ENCODE results near the gene POLD1. TPM values are rescaled to one million over a fixed set of nuclear protein-coding genes. Genes with fewer than 3 reads are reported as not detected.
"Not testable (repeated sequence)": the region's sequence is repeated elsewhere in the genome, so short reads cannot be mapped to it uniquely, and the experiment has no call there.

POLD1 gene
- polyA plus RNA-seq, 2 donors = 27.4 to 48.3 TPM

DNA sequence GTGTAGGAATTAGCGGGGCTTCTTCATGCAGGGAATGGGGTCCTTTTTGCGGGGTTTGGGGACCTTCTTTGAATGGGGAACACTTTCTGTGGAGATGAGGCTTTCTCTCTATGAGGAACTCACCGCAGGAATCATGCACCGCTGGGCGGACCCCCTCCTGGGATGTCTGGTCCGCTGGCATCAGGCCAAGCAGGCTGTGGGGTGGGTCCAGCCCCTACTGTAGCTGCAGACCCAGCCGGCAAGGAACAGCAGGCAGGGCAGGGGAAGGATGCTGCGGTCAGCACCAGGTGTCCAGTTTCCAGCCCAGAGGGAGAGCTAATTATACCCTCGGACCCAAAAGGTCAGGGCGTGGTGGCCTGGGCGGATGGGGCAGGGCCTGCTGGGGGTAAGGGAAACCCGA, 50.4 kb downstream of the POLD1 start:
- no peaks in the 10 kb centered on the region for H3K36me3 ChIP-seq (ENCODE audit: control insufficient read depth in 2 of 2, insufficient read depth in 2 of 2, low read length in 1 of 2)
- H3K27me3 ChIP-seq (ENCODE audit: control insufficient read depth in 1 of 2, insufficient read depth in 2 of 2, low read length in 2 of 2) = no peaks in the 10 kb centered on the region
- WGBS, 2 donors = 30 to 46% methylated on average over 12 of the region's 12 CpGs
- no peaks in the 10 kb centered on the region for H3K4me1 ChIP-seq (ENCODE audit: control insufficient read depth in 2 of 2, insufficient read depth in 2 of 2, low read length in 1 of 2)
- peaks cover 0 to 2% of the 10 kb centered on the region in 2 donors for H3K9me3 ChIP-seq (ENCODE audit: control insufficient read depth in 2 of 2, insufficient read depth in 1 of 2, low read depth in 1 of 2, low read length in 1 of 2)
- H3K27ac ChIP-seq (ENCODE audit: low read depth in 2 of 2, low read length in 1 of 2) = no peak overlapping the region
- no peak overlapping the region for H3K4me3 ChIP-seq (ENCODE audit: low read depth in 1 of 2, low read length in 2 of 2)

- peaks cover 0 to 2% of the 10 kb centered on the region in 2 donors for H3K9me3 ChIP-seq (ENCODE audit: control insufficient read depth in 2 of 2, insufficient read depth in 1 of 2, low read depth in 1 of 2, low read length in 1 of 2)
- H3K4me3 ChIP-seq (ENCODE audit: low read depth in 1 of 2, low read length in 2 of 2) = no peak overlapping the region
- 77 to 83% methylated on average over 17 of the region's 17 CpGs for WGBS, 2 donors
- no peaks in the 10 kb centered on the region for H3K36me3 ChIP-seq (ENCODE audit: control insufficient read depth in 2 of 2, insufficient read depth in 2 of 2, low read length in 1 of 2)
- H3K27ac ChIP-seq (ENCODE audit: low read depth in 2 of 2, low read length in 1 of 2) = no peak overlapping the region
- no peaks in the 10 kb centered on the region for H3K4me1 ChIP-seq (ENCODE audit: control insufficient read depth in 2 of 2, insufficient read depth in 2 of 2, low read length in 1 of 2)
- no peaks in the 10 kb centered on the region for H3K27me3 ChIP-seq (ENCODE audit: control insufficient read depth in 1 of 2, insufficient read depth in 2 of 2, low read length in 2 of 2)
Measured at GRCh38 chr19:50435221-50435620, 51.1 kb downstream of the POLD1 start.

DNA sequence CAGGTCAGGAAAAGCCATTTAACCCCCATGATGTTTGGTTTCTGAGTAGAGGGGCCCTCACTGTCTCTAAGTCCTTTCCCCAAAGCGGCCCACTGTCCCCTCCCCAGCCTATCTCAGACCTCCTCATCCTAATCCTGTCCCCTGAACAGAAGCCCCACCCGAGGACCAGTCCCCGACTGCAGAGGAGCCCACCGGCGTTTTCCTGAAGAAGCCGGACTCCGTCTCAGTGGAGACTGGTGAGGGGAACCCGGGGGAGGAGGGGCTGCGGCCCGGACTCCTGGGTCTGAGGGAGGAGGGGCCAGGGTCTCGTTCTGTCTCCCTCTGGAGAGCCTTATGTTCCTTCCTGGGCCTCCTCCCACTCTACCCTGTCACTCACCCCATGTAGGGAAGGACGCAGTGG, 51.5 kb downstream of the POLD1 start:
- WGBS, 2 donors = 77 to 81% methylated on average over 12 of the region's 12 CpGs

DNA sequence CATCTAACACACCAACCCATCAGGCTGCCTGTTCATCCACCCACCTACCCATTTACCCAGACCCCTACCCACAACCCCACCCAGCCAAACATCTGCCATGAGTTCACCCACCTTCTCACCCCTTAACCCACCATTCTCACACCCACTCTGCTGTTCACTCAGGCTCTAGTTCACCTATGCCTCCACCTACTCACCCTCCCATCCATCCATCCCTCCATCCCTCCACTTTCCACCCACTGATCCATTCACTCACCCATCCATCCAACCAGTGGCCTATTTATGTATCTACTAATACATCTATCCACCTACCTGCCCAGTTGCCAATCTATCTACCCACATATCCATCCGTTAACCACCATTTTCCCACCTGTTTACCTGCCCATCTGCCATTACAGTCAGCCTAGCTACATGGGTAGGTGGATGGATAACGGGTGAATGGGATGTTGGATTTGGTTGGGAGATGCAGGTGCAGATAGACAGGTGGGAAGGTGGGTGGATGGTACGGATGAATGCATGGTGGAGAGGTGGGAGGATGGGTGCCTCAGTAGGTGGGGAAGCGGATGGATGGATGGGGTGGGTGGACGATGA, 53.8 kb downstream of the POLD1 start:
- Histone ChIP-seq H3K9me3 (ENCODE audit: control insufficient read depth in 2 of 2, insufficient read depth in 1 of 2, low read depth in 1 of 2, low read length in 1 of 2) (peaks cover 0 to 2% of the 10 kb centered on the region in 2 donors), H3K27me3 (ENCODE audit: control insufficient read depth in 1 of 2, insufficient read depth in 2 of 2, low read length in 2 of 2) (no peaks in the 10 kb centered on the region), H3K27ac (ENCODE audit: low read depth in 2 of 2, low read length in 1 of 2) (no peak overlapping the region), H3K36me3 (ENCODE audit: control insufficient read depth in 2 of 2, insufficient read depth in 2 of 2, low read length in 1 of 2) (no peaks in the 10 kb centered on the region), H3K4me1 (ENCODE audit: control insufficient read depth in 2 of 2, insufficient read depth in 2 of 2, low read length in 1 of 2) (no peaks in the 10 kb centered on the region), H3K4me3 (ENCODE audit: low read depth in 1 of 2, low read length in 2 of 2) (no peak overlapping the region)
- WGBS, 2 donors = 87 to 90% methylated on average over 5 of the region's 5 CpGs

More for the DNA sequence above, 51.5 kb downstream of the POLD1 start:
- Histone ChIP-seq H3K4me3 (ENCODE audit: low read depth in 1 of 2, low read length in 2 of 2) (no peak overlapping the region), H3K4me1 (ENCODE audit: control insufficient read depth in 2 of 2, insufficient read depth in 2 of 2, low read length in 1 of 2) (no peaks in the 10 kb centered on the region), H3K27ac (ENCODE audit: low read depth in 2 of 2, low read length in 1 of 2) (no peak overlapping the region), H3K27me3 (ENCODE audit: control insufficient read depth in 1 of 2, insufficient read depth in 2 of 2, low read length in 2 of 2) (no peaks in the 10 kb centered on the region), H3K9me3 (ENCODE audit: control insufficient read depth in 2 of 2, insufficient read depth in 1 of 2, low read depth in 1 of 2, low read length in 1 of 2) (peaks cover 0 to 2% of the 10 kb centered on the region in 2 donors), H3K36me3 (ENCODE audit: control insufficient read depth in 2 of 2, insufficient read depth in 2 of 2, low read length in 1 of 2) (no peaks in the 10 kb centered on the region)

DNA sequence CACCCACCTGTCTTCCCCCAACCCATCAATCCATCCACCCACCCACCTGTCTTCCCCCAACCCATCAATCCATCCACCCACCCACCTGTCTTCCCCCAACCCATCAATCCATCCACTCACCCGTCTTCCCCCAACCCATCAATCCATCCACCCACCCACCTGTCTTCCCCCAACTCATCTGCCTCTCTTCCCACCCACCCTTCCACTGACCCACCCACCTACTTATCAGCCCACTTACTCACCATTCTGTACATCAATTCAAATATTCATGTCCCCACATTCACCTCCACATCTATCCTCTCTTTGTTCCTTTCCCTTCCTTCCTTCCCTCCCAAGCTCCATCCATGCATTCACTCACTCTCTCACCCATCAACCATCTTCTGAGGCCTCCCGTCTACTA, 55.0 kb downstream of the POLD1 start:
- H3K4me3 ChIP-seq (ENCODE audit: low read depth in 1 of 2, low read length in 2 of 2); H3K9me3 ChIP-seq (ENCODE audit: control insufficient read depth in 2 of 2, insufficient read depth in 1 of 2, low read depth in 1 of 2, low read length in 1 of 2); H3K36me3 ChIP-seq (ENCODE audit: control insufficient read depth in 2 of 2, insufficient read depth in 2 of 2, low read length in 1 of 2); H3K27ac ChIP-seq (ENCODE audit: low read depth in 2 of 2, low read length in 1 of 2); H3K27me3 ChIP-seq (ENCODE audit: control insufficient read depth in 1 of 2, insufficient read depth in 2 of 2, low read length in 2 of 2); H3K4me1 ChIP-seq (ENCODE audit: control insufficient read depth in 2 of 2, insufficient read depth in 2 of 2, low read length in 1 of 2): not testable (repeated sequence)
- 59 to 75% methylated on average over 2 of the region's 2 CpGs for WGBS, 2 donors

DNA sequence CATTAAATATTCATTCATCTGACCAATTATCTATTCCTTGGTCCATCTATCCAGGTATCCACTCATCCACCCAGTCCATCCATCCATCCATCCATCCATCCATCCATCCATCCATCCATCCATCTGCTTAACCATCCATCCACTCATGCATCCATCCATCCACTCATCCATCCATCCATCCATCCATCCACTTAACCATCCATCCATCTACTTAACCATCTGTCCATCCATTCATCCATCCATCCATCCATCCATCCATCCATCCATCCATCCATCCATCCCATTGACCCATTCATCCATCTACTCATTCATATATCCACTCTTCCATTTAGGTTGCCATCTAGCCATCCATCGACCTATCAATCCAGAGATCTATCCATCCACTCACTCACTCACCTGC, 59.9 kb downstream of the POLD1 start:
- H3K4me3 ChIP-seq (ENCODE audit: low read depth in 1 of 2, low read length in 2 of 2) = no peak overlapping the region
- no peak overlapping the region for H3K27ac ChIP-seq (ENCODE audit: low read depth in 2 of 2, low read length in 1 of 2)
- no peaks in the 10 kb centered on the region for H3K4me1 ChIP-seq (ENCODE audit: control insufficient read depth in 2 of 2, insufficient read depth in 2 of 2, low read length in 1 of 2)
- no peaks in the 10 kb centered on the region for H3K36me3 ChIP-seq (ENCODE audit: control insufficient read depth in 2 of 2, insufficient read depth in 2 of 2, low read length in 1 of 2)
- H3K27me3 ChIP-seq (ENCODE audit: control insufficient read depth in 1 of 2, insufficient read depth in 2 of 2, low read length in 2 of 2) = no peaks in the 10 kb centered on the region
- H3K9me3 ChIP-seq (ENCODE audit: control insufficient read depth in 2 of 2, insufficient read depth in 1 of 2, low read depth in 1 of 2, low read length in 1 of 2) = peaks cover 0 to 3% of the 10 kb centered on the region in 2 donors
- WGBS, 2 donors = 60 to 78% methylated on average over 1 of the region's 1 CpG

DNA sequence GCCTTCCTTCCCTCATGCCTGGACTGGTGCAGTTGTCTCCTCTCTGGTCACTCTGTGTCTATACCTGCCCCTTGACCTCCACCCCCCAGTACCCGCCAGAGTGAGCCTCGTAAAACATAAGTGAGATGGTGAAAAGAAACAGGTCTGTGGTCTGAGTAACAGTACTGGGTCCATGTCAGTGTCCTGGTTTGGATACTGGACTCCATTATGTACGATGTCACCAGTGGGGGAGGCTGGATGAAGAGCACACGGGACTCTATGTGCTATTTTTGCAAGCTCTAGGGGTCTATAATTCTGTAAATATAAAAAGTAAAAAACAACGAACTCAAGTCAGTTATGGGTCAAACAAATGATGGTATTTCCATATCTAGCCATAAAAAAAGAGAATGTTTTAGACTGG, 62.9 kb downstream of the POLD1 start:
- 83 to 84% methylated on average over 5 of the region's 5 CpGs for WGBS, 2 donors
- Histone ChIP-seq H3K27ac (ENCODE audit: low read depth in 2 of 2, low read length in 1 of 2) (no peak overlapping the region), H3K4me3 (ENCODE audit: low read depth in 1 of 2, low read length in 2 of 2) (no peak overlapping the region), H3K27me3 (ENCODE audit: control insufficient read depth in 1 of 2, insufficient read depth in 2 of 2, low read length in 2 of 2) (no peaks in the 10 kb centered on the region), H3K4me1 (ENCODE audit: control insufficient read depth in 2 of 2, insufficient read depth in 2 of 2, low read length in 1 of 2) (no peaks in the 10 kb centered on the region), H3K36me3 (ENCODE audit: control insufficient read depth in 2 of 2, insufficient read depth in 2 of 2, low read length in 1 of 2) (no peaks in the 10 kb centered on the region), H3K9me3 (ENCODE audit: control insufficient read depth in 2 of 2, insufficient read depth in 1 of 2, low read depth in 1 of 2, low read length in 1 of 2) (peaks cover 0 to 3% of the 10 kb centered on the region in 2 donors)

GRCh38 chr19:50447750-50448149, 63.6 kb downstream of the POLD1 start:
- 92 to 97% methylated on average over 10 of the region's 10 CpGs for WGBS, 2 donors
- H3K4me3 ChIP-seq (ENCODE audit: low read depth in 1 of 2, low read length in 2 of 2) = no peak overlapping the region
- no peaks in the 10 kb centered on the region for H3K27me3 ChIP-seq (ENCODE audit: control insufficient read depth in 1 of 2, insufficient read depth in 2 of 2, low read length in 2 of 2)
- no peak overlapping the region for H3K27ac ChIP-seq (ENCODE audit: low read depth in 2 of 2, low read length in 1 of 2)
- H3K9me3 ChIP-seq (ENCODE audit: control insufficient read depth in 2 of 2, insufficient read depth in 1 of 2, low read depth in 1 of 2, low read length in 1 of 2) = peaks cover 0 to 3% of the 10 kb centered on the region in 2 donors
- no peaks in the 10 kb centered on the region for H3K36me3 ChIP-seq (ENCODE audit: control insufficient read depth in 2 of 2, insufficient read depth in 2 of 2, low read length in 1 of 2)
- no peaks in the 10 kb centered on the region for H3K4me1 ChIP-seq (ENCODE audit: control insufficient read depth in 2 of 2, insufficient read depth in 2 of 2, low read length in 1 of 2)

- no peaks in the 10 kb centered on the region for H3K27me3 ChIP-seq (ENCODE audit: control insufficient read depth in 1 of 2, insufficient read depth in 2 of 2, low read length in 2 of 2)
- 66 to 72% methylated on average over 14 of the region's 14 CpGs for WGBS, 2 donors
- H3K4me1 ChIP-seq (ENCODE audit: control insufficient read depth in 2 of 2, insufficient read depth in 2 of 2, low read length in 1 of 2) = no peaks in the 10 kb centered on the region
- H3K36me3 ChIP-seq (ENCODE audit: control insufficient read depth in 2 of 2, insufficient read depth in 2 of 2, low read length in 1 of 2) = no peaks in the 10 kb centered on the region
- no peak overlapping the region for H3K4me3 ChIP-seq (ENCODE audit: low read depth in 1 of 2, low read length in 2 of 2)
- H3K27ac ChIP-seq (ENCODE audit: low read depth in 2 of 2, low read length in 1 of 2) = no peak overlapping the region
- H3K9me3 ChIP-seq (ENCODE audit: control insufficient read depth in 2 of 2, insufficient read depth in 1 of 2, low read depth in 1 of 2, low read length in 1 of 2) = peaks cover 0 to 3% of the 10 kb centered on the region in 2 donors
Measured at GRCh38 chr19:50449236-50449899, 65.2 kb downstream of the POLD1 start.
